Gastrocnemius medialis (tissue), 4 donors: Measurements from ENCODE around the gene SIRT5. TPM values are rescaled to one million over a fixed set of nuclear protein-coding genes. Genes with fewer than 3 reads are reported as not detected.

ENCODE experiments used
- ATAC-seq, 2 donors: fragments of 150-250 bp; one replicate each; pipeline ENCODE4 v1.9.1; 2016
- DNase-seq, 2 donors: peaks; one replicate each; pipeline ENCODE4 v3.0.0-alpha.2; 2019
- H3K27ac ChIP-seq, 4 donors: fragments of 200-600 bp; sonication (generic); 1 replicate in 1 of 4; 2 replicates in 3 of 4; pipeline ENCODE4 v1.5.1; 2016 to 2018; ENCODE audit warnings: mild to moderate bottlenecking in 2 of 4, moderate library complexity in 1 of 4
- H3K27me3 ChIP-seq, 3 donors: fragments of 200-600 bp; sonication (generic) in 2 of 3; 1 replicate in 1 of 3; 2 replicates in 2 of 3; pipeline versions ENCODE4 v1.5.1 to v1.6.0; 2016 to 2019; ENCODE audit warnings: mild to moderate bottlenecking in 1 of 3, moderate library complexity in 1 of 3
- H3K36me3 ChIP-seq, 2 donors: fragments of 200-600 bp; sonication (generic) in 1 of 2; one replicate each; pipeline ENCODE4 v1.5.1; 2017 to 2018
- H3K4me1 ChIP-seq, 2 donors: fragments of 200-600 bp; sonication (generic) in 1 of 2; one replicate each; pipeline ENCODE4 v1.5.1; 2016 to 2017; ENCODE audit warnings: mild to moderate bottlenecking in 2 of 2
- H3K4me3 ChIP-seq, 4 donors: fragments of 200-600 bp; sonication (generic) in 3 of 4; 1 replicate in 1 of 4; 2 replicates in 3 of 4; pipeline ENCODE4 v1.5.1; 2016 to 2019; ENCODE audit warnings: mild to moderate bottlenecking in 2 of 4
- H3K9me3 ChIP-seq, 3 donors: fragments of 200-600 bp; sonication (generic) in 2 of 3; 1 replicate in 1 of 3; 2 replicates in 2 of 3; pipeline ENCODE4 v1.5.1; 2016 to 2019
- POLR2A ChIP-seq, 2 donors: fragments of 450-650 bp; IDR thresholded peaks; one replicate each; pipeline ENCODE4 v1.6.1; 2017; ENCODE audit warnings: antibody characterized with exemption in 2 of 2, mild to moderate bottlenecking in 2 of 2, moderate library complexity in 2 of 2
- in situ Hi-C, 4 donors: fragments of 200-750 bp; cut with MboI; loops; one replicate each; pipeline versions ENCODE4 v1.15.0 to v1.8.0; 2017; ENCODE audit warnings: low sequenced_read_pairs in 4 of 4
- intact Hi-C: fragments of 100-400 bp; cut with DNase I; formaldehyde crosslinking; loops from one replicate; pipeline ENCODE4 v1.15.1; 2023; ENCODE audit warnings: low total_unique reads
- total RNA-seq, 4 donors: library from RNA; depleted of rRNA; stranded (reverse); fragments of >200 nt; gene quantifications; one replicate each; pipeline versions ENCODE4 v1.1.0 to v1.2.3, GENCODE V29; 2016
- TF ChIP-seq, protein P1 (sequence below), 5 experiments: fragments of 450-650 bp in 3 of 5; fragments of 200-600 bp in 2 of 5; sonication (generic) in 2 of 5; IDR thresholded peaks in 4 of 5; conservative IDR thresholded peaks in 1 of 5; 1 replicate in 4 of 5; 2 replicates in 1 of 5; pipeline ENCODE4 v1.5.1; 2016 to 2019; ENCODE audit warnings: antibody characterized with exemption in 5 of 5, mild to moderate bottlenecking in 3 of 5, moderate library complexity in 3 of 5

The SIRT5 gene
- total RNA-seq, 4 donors from 2014 or later, result 16.1 to 18.0 (median 17.0) TPM

GRCh38 chr6:13553646-13554045 lies 20.8 kb upstream of the SIRT5 start:
- H3K4me3 ChIP-seq, result no peak overlapping the region
- H3K27me3 ChIP-seq, result no peaks in the 10 kb centered on the region
- in situ Hi-C loops, result loop anchor here in 1 of 4 donors (25.0 kb wide), 1 partner anchor 509 kb away; no protein-coding TSS in a partner anchor
- intact Hi-C loops, result no loop called here
- TF ChIP-seq POLR2A (IDR thresholded peaks at IDR 0.05), result no peak
- TF ChIP-seq, protein P1, sequence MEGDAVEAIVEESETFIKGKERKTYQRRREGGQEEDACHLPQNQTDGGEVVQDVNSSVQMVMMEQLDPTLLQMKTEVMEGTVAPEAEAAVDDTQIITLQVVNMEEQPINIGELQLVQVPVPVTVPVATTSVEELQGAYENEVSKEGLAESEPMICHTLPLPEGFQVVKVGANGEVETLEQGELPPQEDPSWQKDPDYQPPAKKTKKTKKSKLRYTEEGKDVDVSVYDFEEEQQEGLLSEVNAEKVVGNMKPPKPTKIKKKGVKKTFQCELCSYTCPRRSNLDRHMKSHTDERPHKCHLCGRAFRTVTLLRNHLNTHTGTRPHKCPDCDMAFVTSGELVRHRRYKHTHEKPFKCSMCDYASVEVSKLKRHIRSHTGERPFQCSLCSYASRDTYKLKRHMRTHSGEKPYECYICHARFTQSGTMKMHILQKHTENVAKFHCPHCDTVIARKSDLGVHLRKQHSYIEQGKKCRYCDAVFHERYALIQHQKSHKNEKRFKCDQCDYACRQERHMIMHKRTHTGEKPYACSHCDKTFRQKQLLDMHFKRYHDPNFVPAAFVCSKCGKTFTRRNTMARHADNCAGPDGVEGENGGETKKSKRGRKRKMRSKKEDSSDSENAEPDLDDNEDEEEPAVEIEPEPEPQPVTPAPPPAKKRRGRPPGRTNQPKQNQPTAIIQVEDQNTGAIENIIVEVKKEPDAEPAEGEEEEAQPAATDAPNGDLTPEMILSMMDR (IDR thresholded peaks at IDR 0.05 in 4 of 5, conservative IDR thresholded peaks at IDR 0.05 in 1 of 5), result no peak
- no peaks in the 10 kb centered on the region for H3K36me3 ChIP-seq
- DNase-seq, result no peak
- H3K9me3 ChIP-seq, result no peaks in the 10 kb centered on the region
- peaks cover 0 to 11% of the 10 kb centered on the region in 2 donors for H3K4me1 ChIP-seq
- peak overlapping the region in 3 of 4 donors; percentile 63 to 70 (median 70) for H3K27ac ChIP-seq
- no peak for ATAC-seq

- ATAC-seq (peak; percentile 81 to 90), DNase-seq (peak in 1 of 2 donors; percentile 17)
- H3K4me3 ChIP-seq, result no peak overlapping the region
- in situ Hi-C loops, result loop anchor here in 1 of 4 donors (25.0 kb wide), 1 partner anchor 507 kb away; no protein-coding TSS in a partner anchor
- intact Hi-C loops, result no loop called here
- H3K4me1 ChIP-seq, result peaks cover 0 to 11% of the 10 kb centered on the region in 2 donors
- H3K9me3 ChIP-seq, result no peaks in the 10 kb centered on the region
- peak in 1 of 2 donors; percentile 33 for TF ChIP-seq POLR2A (IDR thresholded peaks at IDR 0.05)
- TF ChIP-seq, protein P1 (IDR thresholded peaks at IDR 0.05 in 4 of 5, conservative IDR thresholded peaks at IDR 0.05 in 1 of 5), result no peak
- no peaks in the 10 kb centered on the region for H3K36me3 ChIP-seq
- peak overlapping the region; percentile 50 to 70 (median 66) for H3K27ac ChIP-seq
- H3K27me3 ChIP-seq, result no peaks in the 10 kb centered on the region
Observed at GRCh38 chr6:13554929-13555333, 19.5 kb upstream of the SIRT5 start.

- intact Hi-C loops, result no loop called here
- no peaks in the 10 kb centered on the region for H3K27me3 ChIP-seq
- no peak for TF ChIP-seq POLR2A (IDR thresholded peaks at IDR 0.05)
- TF ChIP-seq, protein P1 (IDR thresholded peaks at IDR 0.05 in 4 of 5, conservative IDR thresholded peaks at IDR 0.05 in 1 of 5), result no peak
- H3K4me1 ChIP-seq, result peaks cover 0 to 11% of the 10 kb centered on the region in 2 donors
- no peak overlapping the region for H3K4me3 ChIP-seq
- DNase-seq (no peak), ATAC-seq (no peak)
- H3K27ac ChIP-seq, result no peak overlapping the region
- H3K36me3 ChIP-seq, result no peaks in the 10 kb centered on the region
- in situ Hi-C loops, result loop anchor here in 1 of 4 donors (25.0 kb wide), 1 partner anchor 504 kb away; no protein-coding TSS in a partner anchor
- H3K9me3 ChIP-seq, result no peaks in the 10 kb centered on the region
Observed at GRCh38 chr6:13557841-13558240, 16.6 kb upstream of the SIRT5 start.

- no peak overlapping the region for H3K27ac ChIP-seq
- in situ Hi-C loops, result loop anchor here in 1 of 4 donors (25.0 kb wide), 1 partner anchor 504 kb away; no protein-coding TSS in a partner anchor
Observed at GRCh38 chr6:13558718-13559117, 15.7 kb upstream of the SIRT5 start.

More at GRCh38 chr6:13558718-13559117, 15.7 kb upstream of the SIRT5 start:
- Histone ChIP-seq H3K9me3 (no peaks in the 10 kb centered on the region), H3K27me3 (no peaks in the 10 kb centered on the region), H3K36me3 (no peaks in the 10 kb centered on the region), H3K4me1 (peaks cover 0 to 11% of the 10 kb centered on the region in 2 donors), H3K4me3 (no peak overlapping the region)
- ATAC-seq (no peak), DNase-seq (no peak)
- no peak for TF ChIP-seq POLR2A (IDR thresholded peaks at IDR 0.05)
- TF ChIP-seq, protein P1 (IDR thresholded peaks at IDR 0.05 in 4 of 5, conservative IDR thresholded peaks at IDR 0.05 in 1 of 5), result no peak
- intact Hi-C loops, result no loop called here
